Tibial nerve (tissue), 4 donors: ENCODE data around the gene DYNC1H1.

Experiments
- CTCF ChIP-seq, 5 experiments: fragments of 200-600 bp in 3 of 5; fragments of 450-650 bp in 2 of 5; sonication (generic) in 3 of 5; IDR thresholded peaks; one replicate each; pipeline ENCODE4 v1.5.1; 2016 to 2019; ENCODE audit warnings: antibody characterized with exemption in 5 of 5, mild to moderate bottlenecking in 3 of 5, moderate library complexity in 2 of 5
- EP300 ChIP-seq, 2 donors: sonication (generic); formaldehyde crosslinking; IDR thresholded peaks; one replicate each; pipeline ENCODE4 v1.6.1; 2017; ENCODE audit warnings: antibody characterized with exemption in 2 of 2, mild to moderate bottlenecking in 1 of 2
- POLR2A ChIP-seq, 2 donors: fragments of 450-650 bp; IDR thresholded peaks; one replicate each; pipeline ENCODE4 v1.6.1; 2017; ENCODE audit warnings: antibody characterized with exemption in 2 of 2, mild to moderate bottlenecking in 2 of 2, moderate library complexity in 2 of 2

- TF ChIP-seq CTCF (IDR thresholded peaks at IDR 0.05), result no peak
- TF ChIP-seq POLR2A (IDR thresholded peaks at IDR 0.05), result no peak
- TF ChIP-seq EP300 (IDR thresholded peaks at IDR 0.05), result no peak
These were observed 99.5 kb downstream of the DYNC1H1 start for GRCh38 chr14:102063808-102064429.
